Measurements from ENCODE around the gene TAF11L14. TPM values are rescaled to one million over a fixed set of nuclear protein-coding genes. Genes with fewer than 3 reads are reported as not detected.
"Not testable (repeated sequence)": the region's sequence is repeated elsewhere in the genome, so short reads cannot be mapped to it uniquely, and the experiment has no call there.

Gene TAF11L14
- not detected for total RNA-seq
- long read RNA-seq = 0 reads

DNA sequence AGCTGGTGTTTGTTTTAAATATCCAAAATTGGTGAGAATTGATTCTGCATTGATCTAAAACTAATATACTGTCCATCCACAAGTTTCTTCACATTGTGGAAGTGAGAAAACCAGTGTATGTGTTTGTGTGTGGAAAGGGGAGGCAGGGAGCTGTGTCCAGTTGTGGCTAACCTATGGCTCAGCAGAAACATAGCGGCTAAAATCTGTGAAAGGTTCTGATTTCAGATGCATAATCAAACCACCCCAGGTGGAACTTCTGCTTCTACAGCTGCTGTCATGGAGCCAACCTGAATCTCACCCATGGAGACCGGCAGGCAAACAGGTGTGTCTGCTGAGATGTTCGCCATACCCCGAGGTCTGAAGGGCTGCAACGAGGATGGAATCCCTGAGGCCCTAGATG, at the start of gene TAF11L14:
TSS of gene TAF11L14 (plus strand) at position 301 of the 400 bp plus-strand sequence.
- ATAC-seq (no peak), DNase-seq (no peak)
- intact Hi-C loops (cut with DNase I, micrococcal nuclease) = no loop called here

DNA sequence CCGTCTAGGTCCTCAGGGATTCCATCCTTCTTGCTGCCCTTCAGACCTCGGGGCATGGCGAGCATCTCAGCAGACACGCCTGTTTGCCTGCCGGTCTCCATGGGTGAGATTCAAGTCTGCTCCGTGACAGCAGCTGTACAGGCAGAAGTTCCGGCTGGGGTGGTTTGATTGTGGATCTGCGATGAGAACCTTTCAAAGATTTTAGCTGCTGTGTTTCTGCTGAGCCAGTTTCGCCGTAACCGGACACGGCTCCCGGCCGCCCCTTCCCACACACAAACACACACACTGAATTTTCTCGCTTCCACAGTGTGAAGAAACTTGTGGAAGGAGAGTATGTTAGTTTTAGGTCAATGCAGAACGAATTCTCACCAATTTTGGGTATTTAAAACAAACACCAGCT, 48.6 kb upstream of the TAF11L14 start, which contains the start of gene TAF11L7:
TSS of gene TAF11L7 (minus strand) at position 101 of the 400 bp plus-strand sequence.
- DNase-seq; intact Hi-C loops (cut with DNase I, micrococcal nuclease); ATAC-seq: not testable (repeated sequence)

DNA sequence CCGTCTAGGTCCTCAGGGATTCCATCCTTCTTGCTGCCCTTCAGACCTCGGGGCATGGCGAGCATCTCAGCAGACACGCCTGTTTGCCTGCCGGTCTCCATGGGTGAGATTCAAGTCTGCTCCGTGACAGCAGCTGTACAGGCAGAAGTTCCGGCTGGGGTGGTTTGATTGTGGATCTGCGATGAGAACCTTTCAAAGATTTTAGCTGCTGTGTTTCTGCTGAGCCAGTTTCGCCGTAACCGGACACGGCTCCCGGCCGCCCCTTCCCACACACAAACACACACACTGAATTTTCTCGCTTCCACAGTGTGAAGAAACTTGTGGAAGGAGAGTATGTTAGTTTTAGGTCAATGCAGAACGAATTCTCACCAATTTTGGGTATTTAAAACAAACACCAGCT, 43.4 kb upstream of the TAF11L14 start, which contains the start of gene TAF11L8:
TSS of gene TAF11L8 (minus strand) at position 101 of the 400 bp plus-strand sequence.
- ATAC-seq; DNase-seq; intact Hi-C loops (cut with DNase I, micrococcal nuclease): not testable (repeated sequence)

DNA sequence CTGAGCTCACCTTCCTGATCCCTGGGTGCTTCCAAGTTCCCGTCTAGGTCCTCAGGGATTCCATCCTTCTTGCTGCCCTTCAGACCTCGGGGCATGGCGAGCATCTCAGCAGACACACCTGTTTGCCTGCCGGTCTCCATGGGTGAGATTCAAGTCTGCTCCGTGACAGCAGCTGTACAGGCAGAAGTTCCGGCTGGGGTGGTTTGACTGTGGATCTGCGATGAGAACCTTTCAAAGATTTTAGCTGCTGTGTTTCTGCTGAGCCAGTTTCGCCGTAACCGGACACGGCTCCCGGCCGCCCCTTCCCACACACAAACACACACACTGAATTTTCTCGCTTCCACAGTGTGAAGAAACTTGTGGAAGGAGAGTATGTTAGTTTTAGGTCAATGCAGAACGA, 40.0 kb upstream of the TAF11L14 start, which contains the start of gene TAF11L9:
TSS of gene TAF11L9 (minus strand) at position 140 of the 400 bp plus-strand sequence.
- ATAC-seq; DNase-seq; intact Hi-C loops (cut with DNase I, micrococcal nuclease): not testable (repeated sequence)

DNA sequence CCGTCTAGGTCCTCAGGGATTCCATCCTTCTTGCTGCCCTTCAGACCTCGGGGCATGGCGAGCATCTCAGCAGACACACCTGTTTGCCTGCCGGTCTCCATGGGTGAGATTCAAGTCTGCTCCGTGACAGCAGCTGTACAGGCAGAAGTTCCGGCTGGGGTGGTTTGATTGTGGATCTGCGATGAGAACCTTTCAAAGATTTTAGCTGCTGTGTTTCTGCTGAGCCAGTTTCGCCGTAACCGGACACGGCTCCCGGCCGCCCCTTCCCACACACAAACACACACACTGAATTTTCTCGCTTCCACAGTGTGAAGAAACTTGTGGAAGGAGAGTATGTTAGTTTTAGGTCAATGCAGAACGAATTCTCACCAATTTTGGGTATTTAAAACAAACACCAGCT, 36.5 kb upstream of the TAF11L14 start, which contains the start of gene TAF11L10:
TSS of gene TAF11L10 (minus strand) at position 101 of the 400 bp plus-strand sequence.
- DNase-seq; ATAC-seq; intact Hi-C loops (cut with DNase I, micrococcal nuclease): not testable (repeated sequence)

DNA sequence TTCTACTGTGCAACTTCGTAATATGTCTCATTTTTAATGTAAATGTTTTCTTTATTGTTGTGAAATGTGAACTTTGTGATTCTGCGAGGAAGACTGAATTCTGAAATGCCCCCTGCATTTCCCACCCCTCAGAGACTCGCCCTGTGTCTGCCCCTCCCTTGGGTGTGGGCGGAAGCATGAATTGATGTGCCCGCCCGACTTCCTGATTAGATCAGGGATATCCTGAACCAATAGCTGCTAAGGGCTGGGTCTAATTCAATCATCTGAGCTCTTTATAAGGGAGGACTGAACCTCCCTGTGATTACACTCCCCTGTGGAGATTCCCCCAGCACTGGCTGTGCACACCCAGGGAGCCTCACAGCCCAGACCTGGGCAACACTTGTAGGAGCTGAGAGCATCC, 30.4 kb upstream of the TAF11L14 start, which contains the start of gene TAF11L11:
TSS of gene TAF11L11 (plus strand) at position 304 of the 400 bp plus-strand sequence.
- intact Hi-C loops (cut with DNase I, micrococcal nuclease) = not testable (repeated sequence)

DNA sequence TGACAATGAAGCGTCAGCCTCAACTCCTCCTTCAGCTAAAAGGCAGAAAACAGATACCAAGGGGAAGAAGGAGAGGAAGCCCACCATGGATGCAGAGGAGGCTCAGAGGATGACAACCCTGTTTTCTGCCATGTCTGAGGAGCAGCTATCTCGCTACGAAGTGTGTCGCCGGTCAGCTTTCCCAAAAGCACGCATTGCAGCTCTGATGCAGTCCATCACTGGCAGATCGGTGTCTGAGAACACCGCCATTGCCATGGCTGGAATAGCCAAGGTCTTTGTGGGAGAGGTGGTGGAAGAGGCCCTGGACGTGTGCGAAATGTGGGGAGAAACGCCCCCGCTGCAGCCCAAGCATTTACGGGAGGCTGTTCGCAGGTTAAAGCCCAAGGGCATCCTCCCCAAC, 29.3 kb upstream of the TAF11L14 start:
- DNase-seq = no peak
- intact Hi-C loops (cut with DNase I, micrococcal nuclease) = no loop called here
- ATAC-seq = no peak

More for the DNA sequence above, 30.4 kb upstream of the TAF11L14 start, which contains the start of gene TAF11L11:
- not testable (repeated sequence) for ATAC-seq, DNase-seq

DNA sequence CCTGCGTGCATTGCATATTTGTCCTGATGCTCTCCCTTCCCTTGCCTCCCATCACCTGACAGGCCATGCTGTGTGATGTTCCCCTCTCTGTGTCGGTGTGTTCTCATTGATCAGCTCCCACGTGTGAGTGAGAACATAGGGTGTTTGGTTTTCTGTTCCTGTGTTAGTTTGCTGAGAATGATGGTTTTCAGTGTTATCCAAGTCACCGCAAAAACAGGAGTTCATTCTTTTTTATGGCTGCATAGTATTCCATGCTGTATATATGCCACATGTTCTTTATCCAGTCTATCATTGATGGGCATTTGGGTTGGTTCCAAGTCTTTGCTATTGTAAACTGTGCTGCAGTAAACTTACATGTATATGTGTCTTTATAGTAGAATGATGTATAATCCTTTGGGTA, 26.8 kb upstream of the TAF11L14 start:
- ATAC-seq; intact Hi-C loops (cut with DNase I, micrococcal nuclease); DNase-seq: not testable (repeated sequence)

DNA sequence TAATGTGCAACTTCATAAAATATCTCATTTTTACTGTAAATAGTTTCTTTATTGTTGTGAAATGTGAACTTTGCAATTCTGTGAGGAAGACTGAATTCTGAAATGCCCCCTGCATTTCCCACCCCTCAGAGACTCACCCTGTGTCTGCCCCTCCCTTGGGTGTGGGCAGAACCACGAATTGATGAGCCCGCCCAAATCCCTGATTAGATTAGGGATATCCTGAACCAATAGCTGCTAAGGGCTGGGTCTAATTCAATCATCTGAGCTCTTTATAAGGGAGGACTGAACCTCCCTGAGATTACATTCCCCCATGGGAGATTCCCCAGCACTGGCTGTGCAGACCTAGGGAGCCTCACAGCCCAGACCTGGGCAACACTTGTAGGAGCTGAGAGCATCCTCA, 24.2 kb upstream of the TAF11L14 start, which contains the start of gene TAF11L12:
TSS of gene TAF11L12 (plus strand) at position 301 of the 400 bp plus-strand sequence.
- intact Hi-C loops (cut with DNase I, micrococcal nuclease); DNase-seq; ATAC-seq: not testable (repeated sequence)

DNA sequence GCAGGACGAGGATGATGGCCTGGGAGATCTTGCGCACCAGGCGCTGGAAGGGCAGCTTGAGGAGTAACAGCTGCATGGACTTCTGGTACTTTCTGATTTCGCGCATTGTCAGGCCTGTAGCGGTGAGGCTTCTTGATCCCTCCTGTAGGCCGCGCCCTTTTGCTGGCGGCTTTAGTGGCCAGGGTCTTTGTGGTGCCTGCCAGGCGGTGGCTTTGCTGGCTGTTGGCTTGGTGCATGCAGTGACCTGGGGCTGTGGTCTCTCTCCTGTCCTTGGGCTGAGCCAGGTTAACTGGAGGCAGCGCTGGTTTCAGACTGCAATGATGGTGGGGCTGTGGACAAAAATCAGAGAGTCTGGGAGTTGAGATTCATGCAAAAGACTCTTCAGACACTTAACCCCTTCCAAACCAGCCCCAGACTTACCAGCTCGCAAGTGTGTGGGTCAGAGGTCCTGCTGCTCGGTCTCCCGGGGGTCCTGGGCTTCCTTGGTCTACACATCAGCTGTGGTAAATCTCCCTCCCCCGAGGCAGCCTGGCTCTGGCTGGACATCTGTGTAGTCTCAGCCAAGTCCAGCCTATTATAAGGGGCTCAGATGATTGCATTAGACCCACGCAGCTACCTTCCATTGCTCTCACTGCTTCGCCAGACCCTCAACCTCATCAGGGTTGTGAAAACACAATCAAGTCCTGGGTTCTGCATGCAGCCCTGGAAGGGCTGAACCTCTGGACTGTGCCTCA, 19.2 kb upstream of the TAF11L14 start:
- intact Hi-C loops (cut with DNase I, micrococcal nuclease) = no loop called here
- ATAC-seq (no peak), DNase-seq (no peak)

DNA sequence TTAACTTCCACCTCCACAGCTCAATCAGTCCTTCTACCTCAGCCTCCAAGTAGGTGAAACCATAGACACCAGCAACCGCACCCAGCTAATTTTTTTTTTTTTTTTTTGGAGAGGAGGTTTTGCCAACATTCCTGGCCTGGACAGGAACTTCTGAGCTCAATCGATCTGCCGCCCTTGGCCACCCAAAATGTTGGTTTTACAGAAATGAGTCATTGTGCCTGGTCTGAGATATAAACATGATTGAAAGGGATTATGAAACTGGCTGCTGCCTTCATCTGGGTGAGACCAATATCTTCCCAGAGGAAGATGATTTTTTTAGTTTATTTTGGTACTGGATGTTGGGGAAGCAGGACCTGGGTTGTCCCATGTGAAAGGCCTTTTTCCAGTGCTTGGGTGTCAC, 14.9 kb upstream of the TAF11L14 start:
- ATAC-seq = no peak
- no peak for DNase-seq
- intact Hi-C loops (cut with DNase I, micrococcal nuclease) = no loop called here

DNA sequence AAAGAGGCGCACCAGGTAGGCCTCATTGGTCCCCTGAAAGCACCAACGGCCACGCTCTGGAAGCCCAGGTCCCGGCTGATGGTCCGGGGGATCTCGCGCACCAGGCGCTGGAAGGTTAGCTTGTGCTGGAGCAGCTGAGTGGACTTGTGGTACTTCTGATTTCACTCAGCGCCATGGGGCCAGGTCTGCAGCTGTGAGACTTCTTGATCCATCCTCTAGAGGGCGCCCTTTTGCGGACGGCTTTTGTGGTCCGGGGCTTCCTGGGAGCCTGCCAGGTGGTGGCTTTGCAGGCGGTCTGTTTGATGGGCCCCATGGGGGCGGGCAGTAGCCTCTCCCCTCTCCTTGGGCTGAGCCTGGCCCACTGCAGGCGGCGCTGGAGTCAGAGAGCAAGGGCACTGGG, 13.6 kb upstream of the TAF11L14 start:
- ATAC-seq = no peak
- DNase-seq = no peak
- intact Hi-C loops (cut with DNase I, micrococcal nuclease) = no loop called here

DNA sequence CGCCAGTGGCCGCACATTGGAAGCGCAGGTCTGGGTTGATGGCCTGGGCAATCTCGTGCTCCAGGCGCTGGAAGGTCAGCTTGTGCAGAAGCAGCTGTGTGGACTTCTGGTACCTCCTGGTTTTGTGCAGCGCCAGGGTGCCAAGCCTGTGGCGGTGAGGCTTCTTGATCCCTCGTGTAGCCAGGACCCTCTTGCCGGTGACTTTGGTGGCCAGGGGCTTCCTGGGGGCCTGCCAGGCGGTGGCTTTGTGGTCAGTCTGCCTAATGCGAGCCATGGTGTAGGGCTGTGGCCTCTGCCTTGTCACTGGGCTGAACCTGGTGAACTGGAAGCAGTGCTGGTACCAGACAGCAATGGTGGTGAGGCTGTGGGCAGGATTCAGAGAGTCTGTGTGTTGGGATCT, 8.6 kb upstream of the TAF11L14 start:
- DNase-seq (no peak), ATAC-seq (no peak)
- intact Hi-C loops (cut with DNase I, micrococcal nuclease) = no loop called here

DNA sequence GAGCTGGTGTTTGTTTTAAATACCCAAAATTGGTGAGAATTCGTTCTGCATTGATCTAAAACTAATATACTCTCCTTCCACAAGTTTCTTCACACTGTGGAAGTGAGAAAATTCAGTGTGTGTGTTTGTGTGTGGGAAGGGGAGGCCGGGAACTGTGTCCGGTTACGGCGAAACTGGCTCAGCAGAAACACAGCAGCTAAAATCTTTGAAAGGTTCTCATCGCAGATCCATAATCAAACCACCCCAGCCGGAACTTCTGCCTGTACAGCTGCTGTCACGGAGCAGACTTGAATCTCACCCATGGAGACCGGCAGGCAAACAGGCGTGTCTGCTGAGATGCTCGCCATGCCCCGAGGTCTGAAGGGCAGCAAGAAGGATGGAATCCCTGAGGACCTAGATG, 2.5 kb upstream of the TAF11L14 start, which contains the start of gene TAF11L13:
TSS of gene TAF11L13 (plus strand) at position 301 of the 400 bp plus-strand sequence.
- ATAC-seq; intact Hi-C loops (cut with DNase I, micrococcal nuclease); DNase-seq: not testable (repeated sequence)

DNA sequence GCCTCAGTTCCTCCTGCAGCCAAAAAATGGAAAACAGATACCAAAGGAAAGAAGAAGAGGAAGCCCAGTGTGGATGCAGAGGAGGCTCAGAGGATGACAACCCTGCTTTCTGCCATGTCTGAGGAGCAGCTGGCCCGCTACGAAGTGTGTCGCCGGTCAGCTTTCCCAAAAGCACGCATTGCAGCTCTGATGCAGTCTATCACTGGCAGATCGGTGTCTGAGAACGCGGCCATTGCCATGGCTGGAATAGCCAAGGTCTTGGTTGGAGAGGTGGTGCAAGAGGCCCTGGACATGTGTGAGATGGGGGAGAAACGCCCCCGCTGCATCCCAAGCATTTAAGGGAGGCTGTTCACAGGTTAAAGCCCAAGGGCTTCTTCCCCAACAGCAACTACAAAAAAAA, 15.0 kb downstream of the TAF11L14 start:
- DNase-seq, ATAC-seq: not testable (repeated sequence)

DNA sequence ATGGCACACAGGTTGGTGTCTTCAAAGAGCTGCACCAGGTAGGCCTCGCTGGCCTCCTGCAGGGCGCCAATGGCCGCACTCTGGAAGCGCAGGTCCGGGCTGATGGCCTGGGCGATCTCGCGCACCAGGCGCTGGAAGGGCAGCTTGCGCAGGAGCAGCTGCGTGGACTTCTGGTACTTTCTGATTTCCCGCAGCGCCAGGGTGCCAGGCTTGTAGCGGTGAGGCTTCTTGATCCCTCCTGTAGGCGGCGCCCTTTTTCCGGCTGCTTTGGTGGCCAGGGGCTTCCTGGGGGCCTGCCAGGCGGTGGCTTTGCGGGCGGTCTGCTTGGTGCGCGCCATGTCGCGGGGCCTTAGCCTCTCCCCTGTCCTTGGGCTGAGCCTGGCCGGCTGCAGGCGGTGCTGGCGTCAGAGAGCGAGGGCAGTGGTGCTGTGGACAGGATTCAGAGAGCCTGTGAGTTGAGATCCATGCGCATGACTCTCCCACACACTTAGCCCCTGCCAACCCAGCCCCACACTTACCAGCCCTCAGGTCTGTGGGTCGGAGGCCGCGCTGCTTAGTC, 21.0 kb downstream of the TAF11L14 start:
- DNase-seq; ATAC-seq; intact Hi-C loops (cut with DNase I, micrococcal nuclease): not testable (repeated sequence)

More for the DNA sequence above, 15.0 kb downstream of the TAF11L14 start:
- intact Hi-C loops (cut with DNase I, micrococcal nuclease) = not testable (repeated sequence)

DNA sequence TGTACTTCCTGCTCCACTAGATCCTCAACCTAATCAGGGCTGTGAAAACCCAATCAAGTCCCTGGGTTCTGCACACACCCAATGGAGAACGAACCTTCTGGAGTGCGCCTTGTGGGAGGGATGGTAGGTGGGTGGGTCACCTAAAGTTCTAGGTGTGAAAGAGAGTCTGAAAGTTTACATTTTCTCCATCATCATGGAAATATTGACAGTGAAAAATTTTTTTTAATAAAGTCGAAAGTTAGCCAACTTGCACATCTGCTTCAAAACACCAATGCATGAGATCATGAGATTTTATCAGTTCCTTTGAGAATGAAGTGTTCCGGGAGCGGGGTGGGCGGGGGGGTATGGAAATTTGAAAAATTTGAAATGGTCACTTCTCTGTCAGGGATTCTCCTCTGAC, 21.7 kb downstream of the TAF11L14 start:
- intact Hi-C loops (cut with DNase I, micrococcal nuclease) = no loop called here
- ATAC-seq (no peak), DNase-seq (no peak)

DNA sequence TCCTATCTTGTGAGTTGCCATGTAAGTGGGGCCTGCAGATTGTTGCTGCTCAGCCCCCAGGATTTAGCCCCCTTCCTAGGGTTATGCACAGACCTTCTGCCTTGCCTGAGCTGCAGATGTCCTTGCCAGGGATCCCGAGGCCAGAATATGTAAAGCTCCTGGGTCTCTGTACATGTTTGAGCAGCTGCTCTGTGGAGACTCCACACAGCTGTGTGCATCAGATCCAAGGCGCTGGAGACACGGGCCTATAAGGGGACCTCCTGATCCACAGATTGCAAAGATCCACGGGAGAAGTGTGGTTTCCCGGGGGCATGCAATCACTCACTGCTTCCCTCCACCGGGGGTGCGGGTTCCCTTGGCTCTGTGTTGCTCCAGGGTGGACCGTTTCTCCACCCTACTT, 28.9 kb downstream of the TAF11L14 start:
- DNase-seq = no peak
- no peak for ATAC-seq
- intact Hi-C loops (cut with DNase I, micrococcal nuclease) = no loop called here

DNA sequence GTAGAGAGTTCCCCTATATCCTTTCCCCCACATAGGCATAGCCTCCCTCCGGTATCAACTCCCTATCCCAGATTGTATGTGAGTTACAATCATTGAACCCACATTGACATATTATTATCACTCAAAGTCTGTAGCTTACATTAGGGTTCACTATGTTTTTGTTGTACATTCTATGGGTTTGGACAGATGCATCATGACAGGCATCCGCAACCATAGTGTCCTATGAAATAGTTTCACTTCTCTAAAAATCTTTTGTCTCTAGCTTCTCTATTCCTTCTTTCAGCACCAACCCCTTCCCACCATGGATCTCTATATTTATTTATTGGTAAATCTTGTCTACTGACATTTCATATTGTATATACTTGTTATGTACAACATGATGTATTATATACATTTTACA, 31.6 kb downstream of the TAF11L14 start:
- no peak for ATAC-seq

More for the DNA sequence above, 31.6 kb downstream of the TAF11L14 start:
- intact Hi-C loops (cut with DNase I, micrococcal nuclease) = no loop called here
- DNase-seq = no peak

All from left colon (tissue), 2 donors.